Activated CD4-positive, alpha-beta T cell treated with anti-CD3 and anti-CD28 coated beads for 48 hours (primary cell): ENCODE data around the gene HMGB2.

ENCODE experiments used
- DNase-seq: peaks from one replicate; pipeline ENCODE4 v3.0.0-alpha.2; 2020

HMGB2 gene

DNA sequence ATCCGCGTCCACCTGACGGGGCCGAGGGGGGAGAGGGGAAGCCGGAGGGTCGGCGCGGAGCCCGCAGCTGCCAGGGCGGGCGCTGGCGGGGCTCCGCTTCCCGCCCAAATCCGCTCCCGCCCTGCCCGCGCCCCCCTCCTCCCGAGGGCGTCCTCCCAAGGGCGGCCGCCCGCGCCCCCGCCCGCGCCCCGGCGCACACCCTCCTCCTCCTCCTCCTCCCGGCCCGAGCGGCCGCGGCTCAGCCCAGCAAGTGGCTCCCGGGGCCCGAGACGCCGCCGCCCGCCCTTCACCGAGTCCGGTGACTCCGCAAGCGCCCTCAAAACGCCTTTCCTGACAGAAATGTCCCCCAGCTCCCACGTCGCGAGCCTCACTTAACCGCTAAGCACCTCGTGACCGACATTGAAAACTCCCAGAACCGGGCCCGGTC lies 487 bp downstream of the HMGB2 start:
- peak; percentile 51 for DNase-seq

DNA sequence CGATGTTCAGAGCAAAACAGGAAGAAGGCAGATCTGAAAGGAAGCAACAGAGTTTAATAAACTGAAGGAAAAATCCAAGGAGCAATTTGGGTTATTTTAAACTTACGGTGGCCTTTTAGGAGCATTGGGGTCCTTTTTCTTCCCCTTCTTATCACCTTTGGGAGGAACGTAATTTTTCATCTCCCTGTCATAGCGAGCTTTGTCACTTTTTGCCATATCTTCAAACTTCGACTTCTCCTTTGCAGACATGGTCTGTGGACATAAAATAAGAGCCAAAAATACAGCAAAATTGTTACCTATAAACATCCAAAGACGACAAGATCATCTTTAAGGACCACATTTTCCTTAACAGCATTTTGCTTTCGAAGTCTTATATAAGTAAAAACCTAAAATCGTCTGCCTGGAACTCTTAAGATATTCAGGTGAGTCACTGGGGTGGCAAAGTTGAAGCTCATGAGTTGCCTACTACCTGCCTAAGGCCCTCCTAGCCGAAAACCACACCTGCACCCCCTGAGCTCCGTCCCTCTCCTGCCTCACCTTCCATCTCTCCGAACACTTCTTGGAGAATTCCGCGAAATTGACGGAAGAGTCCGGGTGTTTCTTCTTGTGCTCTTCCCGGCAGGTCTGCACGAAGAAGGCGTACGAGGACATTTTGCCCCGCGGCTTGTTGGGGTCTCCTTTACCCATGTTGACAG lies 1.0 kb downstream of the HMGB2 start:
- peak; percentile 27 for DNase-seq

DNA sequence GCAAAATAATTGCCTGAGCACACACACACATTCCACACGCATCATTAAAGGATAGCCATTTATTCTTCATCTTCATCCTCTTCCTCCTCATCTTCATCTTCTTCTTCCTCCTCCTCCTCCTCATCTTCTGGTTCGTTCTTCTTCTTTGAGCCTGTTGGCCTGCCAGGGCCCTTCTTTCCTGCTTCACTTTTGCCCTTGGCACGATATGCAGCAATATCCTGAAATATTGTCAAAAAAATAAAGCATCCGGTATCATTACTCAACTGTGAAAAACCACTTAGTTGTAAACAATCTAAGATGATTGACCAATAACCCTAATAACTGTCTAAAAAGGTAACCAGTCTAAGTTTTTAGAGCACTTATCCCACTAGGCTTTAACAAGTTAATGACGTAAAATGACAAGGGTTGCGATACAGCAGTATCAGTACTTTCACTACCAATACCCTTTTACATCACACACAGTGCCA lies 2.1 kb downstream of the HMGB2 start:
- no peak for DNase-seq

DNA sequence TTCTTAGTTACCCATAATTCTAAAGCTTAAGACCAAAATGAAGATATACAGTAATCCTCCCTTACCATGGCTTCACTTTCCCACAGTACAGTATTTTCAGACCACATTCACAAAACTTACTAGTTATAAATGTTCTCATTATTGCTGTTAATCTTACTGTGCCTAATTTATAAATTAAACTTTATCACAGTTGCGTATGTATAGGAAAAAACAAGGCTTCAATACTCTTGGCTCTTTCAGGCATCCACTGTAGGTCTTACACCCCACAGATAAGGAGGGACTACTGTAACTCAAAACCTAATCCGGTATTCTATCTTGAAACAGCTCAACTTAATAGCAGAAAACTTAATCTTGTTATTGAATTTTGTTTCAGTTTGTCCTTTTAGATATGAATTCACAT lies 3.6 kb downstream of the HMGB2 start:
- DNase-seq, result no peak

DNA sequence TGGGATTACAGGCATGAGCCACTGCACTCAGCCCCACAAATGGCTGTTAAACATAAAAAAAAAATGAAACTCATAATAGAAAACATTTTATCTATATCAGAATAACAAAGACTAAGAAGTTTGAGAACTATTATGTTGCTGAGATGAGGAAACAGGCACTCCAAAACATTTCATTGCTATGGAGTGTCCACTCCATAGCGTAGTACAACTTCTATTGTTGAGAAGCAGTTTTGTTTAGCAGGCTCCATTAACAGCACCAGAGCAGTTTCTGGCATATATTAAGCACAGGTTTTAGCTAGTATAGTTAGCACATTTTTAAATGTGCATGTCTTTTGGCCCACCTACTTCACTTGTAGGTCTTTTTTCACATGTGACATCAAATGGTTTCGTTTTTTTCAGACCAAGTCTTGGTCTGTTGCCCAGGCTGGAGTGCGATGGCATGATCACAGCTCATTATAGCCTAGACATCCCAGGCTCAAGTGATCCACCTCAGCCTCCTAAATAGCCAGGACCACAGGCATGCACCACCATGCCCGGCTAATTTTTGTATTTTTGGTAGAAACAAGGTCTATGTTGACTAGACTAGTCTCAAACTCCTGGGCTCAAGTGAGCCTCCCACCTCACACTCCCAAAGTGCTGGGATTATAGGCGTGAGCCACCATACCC lies 5.8 kb downstream of the HMGB2 start:
- DNase-seq, result no peak

DNA sequence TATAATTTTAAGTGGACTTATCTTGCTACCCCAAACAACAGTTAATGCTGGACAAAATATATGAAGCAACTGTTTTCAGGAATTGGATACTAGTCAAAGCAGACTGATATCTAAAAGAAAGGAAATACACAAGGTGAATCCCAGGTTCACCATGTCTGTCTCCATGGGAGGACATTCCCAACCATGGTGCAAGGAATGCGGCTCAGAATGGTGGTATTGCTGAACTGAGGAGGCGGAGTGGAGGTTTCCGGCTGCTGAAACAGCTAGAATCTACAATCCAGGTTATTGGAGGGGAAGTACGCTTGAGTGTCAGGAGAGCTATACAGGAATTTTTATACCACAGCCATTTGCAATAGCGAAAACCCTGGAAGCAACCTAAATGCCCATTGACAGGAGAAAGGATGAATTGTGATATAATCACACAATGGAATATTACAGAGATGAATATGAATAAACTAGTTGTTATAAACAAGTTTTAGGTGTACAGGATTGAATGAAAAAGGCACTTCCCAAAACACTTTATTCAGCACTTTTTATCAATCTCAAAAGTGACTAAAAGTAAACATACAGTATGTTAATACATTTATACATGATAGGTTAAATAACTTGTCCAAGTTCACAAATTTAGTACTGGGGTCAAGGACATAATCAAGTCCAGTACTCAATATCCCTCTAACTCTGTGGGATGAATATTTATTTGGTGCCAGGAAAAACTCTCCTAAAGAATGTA lies 9.0 kb downstream of the HMGB2 start:
- no peak for DNase-seq

DNA sequence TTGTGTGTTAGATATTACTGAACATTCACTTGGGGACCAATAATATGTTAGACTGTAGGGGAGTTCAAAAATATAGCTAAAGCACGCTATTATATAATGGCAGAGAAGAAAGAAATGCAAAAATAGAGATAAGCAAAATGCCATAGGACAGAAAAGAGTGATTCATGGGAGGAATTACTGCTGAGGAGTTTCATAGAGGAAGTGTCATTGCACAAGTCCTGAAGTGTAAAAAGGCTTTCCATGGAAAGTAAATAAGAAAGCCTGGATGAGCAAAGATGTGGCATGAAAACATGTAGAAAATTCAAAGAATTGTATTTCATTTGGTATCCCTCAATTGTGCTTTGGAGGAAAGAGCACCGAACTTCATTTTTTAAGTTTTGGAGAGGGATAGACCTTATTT lies 14.5 kb downstream of the HMGB2 start:
- no peak for DNase-seq

DNA sequence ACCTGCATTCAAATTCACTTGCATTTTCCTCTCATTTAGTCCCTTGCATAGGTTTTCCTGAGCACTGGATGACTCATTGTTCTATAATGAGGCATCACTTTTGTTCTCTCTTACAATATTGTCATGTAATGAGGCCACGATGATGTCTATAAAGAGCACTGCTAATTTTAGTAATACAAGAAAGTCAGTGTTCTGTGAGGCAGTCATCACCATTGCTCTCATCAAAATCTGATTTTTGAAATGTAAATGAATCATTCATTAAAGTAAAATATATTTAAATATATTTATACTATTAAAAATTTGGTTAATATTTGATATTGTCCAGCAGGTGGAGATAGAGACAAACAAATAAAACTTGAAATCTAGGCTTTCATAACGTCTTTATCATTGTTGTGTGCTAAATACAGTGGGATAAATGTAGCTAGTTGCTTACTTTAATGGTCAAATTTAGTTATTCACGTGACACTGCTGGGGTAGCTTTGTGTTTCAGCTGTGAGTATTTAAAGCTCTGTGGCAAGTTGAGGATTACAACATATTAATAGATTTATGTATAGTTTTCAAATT lies 15.4 kb downstream of the HMGB2 start:
- DNase-seq, result no peak

DNA sequence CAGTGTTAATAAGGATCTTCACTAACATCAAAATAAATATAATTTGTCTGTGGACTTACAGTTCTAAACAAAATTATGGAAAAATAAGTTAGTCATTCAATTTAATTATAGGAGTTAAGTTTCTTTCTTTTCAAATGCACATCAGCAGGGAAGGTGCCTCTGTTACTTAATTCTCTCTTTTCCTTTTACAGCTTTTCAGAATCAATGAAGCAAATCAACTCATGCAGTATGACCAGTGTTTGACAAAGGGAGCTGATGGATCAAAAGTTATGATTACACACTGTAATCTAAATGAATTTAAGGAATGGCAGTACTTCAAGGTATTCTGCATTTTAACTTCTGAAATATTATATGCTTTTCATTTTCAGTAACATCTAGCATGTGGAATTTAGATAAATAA lies 15.9 kb downstream of the HMGB2 start:
- DNase-seq, result no peak

DNA sequence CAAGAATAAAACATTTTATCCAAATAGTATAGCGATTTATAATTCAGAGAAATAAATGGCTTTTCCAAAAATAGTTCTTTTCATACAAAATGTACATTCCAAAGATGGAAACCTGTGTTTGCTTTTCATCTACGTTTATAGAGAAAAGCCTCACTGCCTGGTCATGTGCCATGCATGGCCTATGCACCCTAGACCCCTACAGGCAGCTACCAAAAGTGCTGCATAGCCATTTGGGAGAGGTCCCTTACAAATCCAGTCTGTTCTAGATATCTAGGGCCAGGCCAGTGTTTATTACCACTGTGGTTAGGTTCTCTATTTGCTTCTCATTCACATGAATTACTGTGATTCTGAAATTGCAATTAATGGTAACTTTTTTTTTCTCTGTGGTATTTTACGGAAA lies 17.2 kb downstream of the HMGB2 start:
- DNase-seq, result peak; percentile 20

DNA sequence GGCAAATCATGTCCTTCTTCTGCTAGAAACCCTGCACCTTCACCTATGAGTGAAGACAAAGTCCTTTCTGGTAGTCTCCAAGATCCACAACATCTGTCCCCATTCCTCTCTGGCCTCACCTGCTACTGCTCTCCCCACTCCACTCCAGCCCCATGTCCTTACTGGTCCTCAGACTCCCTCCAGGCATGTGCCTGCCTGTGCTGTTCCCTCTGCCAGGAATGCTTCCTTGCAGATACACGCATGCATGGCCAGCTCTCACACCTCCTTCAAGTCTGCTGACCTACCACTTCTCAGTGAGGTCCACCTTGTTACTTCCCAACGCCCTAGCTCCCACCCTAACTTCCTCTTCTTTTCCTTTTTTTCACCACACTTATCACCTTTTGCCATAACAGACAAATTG lies 18.1 kb downstream of the HMGB2 start:
- no peak for DNase-seq

DNA sequence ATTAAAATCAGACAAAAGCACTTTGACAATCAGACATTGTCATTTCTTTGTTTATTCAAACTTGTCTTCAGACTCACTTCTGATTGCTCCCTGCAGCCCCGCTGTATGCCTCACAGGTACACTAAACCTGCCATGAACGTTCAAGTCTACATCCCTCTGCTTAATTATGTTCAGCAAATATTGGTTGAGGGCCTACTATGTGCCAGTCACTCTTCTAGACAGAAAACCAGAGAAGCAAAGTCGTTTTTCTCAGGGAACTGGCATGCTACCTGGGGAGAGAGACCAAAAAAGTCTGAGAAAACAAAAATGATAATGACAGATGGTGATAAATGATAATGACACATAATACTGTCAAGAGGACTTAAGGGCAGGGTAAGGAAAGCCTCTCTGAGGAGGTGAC lies 19.4 kb downstream of the HMGB2 start:
- DNase-seq, result no peak

DNA sequence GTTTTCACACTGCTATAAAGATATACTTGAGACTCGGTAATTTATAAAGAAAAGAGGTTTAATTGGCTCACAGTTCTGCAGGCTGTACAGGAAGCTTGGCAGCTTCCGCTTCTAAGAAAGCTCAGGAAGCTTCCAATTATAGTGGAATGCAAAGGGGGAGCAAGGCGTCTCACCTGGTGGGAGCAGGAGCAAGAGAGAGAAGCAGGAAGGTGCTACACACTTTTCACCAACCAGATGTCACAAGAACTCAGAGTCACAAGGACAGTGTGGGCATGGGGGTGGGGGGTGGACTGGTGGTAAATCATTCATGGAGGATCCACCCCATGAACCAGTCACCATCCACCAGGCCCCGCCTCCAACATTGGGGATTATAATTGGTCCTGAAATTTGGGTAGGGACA lies 22.8 kb downstream of the HMGB2 start:
- DNase-seq, result no peak

DNA sequence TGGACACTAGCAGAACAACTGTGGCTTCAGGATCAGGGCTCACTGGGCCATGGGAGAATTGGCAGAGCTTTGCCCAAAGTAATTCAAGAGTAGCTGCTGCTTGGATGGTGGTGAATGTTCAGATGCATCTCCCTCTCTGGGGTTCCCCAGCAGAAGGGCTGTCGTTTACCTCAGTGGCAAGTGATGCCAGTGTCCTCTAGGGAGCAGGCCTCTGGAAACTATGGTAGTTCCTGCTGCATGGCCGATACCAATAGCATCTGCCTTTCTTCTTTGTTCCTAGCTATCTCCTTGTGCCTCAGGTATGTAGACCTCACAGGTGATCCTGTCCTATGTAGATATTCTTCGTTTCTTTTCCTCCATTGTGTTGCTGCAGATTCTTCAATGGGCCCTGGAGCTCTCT lies 26.4 kb downstream of the HMGB2 start:
- no peak for DNase-seq

DNA sequence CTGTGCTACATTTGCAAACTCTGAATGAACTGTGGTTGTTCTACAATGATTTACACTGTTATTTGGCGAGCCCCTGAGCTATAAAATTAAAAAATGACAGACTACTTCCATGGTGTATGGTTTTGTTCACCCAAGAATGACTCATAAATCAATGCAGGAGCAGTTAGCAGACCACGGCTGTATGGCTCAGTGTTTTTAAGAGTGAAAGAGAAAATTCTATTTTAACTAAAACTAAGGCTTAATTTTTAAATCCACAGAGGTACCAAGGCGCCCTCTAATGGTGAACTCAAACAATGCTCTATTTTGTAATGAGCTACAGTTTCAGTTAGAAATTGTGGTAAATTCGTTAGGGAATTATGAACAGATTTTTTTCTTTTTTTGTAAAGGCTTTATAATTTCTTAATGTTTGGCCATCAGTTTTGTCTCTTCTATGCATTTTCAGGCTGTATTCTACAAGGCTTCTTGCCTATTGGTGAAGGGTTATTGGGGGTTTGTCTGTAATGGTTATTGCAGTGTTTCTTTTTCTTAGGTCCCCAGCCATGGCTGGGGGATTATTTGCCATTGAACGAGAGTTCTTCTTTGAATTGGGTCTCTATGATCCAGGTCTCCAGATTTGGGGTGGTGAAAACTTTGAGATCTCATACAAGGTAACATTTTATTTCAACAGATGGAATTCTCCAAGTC lies 32.5 kb downstream of the HMGB2 start:
- peak; percentile 16 for DNase-seq

DNA sequence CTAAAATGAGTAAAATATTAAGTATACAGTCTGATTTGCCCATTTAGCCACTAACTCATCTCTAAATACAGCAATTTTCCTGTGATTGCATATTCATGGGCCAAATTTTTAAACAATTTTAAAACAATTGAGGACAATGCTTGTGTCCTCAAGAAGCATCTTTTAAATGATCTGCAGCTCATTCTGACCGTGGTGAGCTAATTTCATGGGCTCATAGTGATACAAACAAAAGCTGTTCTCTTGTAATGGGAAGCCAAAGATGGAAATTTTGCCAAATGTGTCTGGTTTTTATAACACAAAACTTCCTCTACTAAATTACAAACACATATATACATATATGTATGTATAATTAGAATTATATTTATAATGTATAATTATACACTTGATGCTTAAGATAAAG lies 39.7 kb downstream of the HMGB2 start:
- DNase-seq, result no peak

DNA sequence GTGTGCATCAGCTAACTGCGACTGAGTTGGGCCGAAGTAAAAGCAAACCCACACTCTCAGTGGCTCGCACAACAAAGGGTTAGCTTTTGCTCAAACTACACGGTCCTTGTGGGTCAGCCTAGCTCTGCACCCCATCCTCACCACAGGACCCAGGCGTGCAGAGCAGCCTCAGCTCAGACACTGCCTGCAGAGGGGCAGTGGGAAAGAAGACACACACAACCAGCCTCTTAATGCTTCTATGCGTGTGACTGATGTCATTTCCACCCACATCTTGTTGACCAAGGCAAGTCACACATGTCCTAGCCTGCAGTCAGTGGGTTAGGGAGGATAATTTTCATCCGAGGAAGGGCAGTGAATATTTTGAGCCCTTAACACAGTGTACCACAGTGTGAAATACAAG lies 40.5 kb downstream of the HMGB2 start:
- DNase-seq, result no peak

DNA sequence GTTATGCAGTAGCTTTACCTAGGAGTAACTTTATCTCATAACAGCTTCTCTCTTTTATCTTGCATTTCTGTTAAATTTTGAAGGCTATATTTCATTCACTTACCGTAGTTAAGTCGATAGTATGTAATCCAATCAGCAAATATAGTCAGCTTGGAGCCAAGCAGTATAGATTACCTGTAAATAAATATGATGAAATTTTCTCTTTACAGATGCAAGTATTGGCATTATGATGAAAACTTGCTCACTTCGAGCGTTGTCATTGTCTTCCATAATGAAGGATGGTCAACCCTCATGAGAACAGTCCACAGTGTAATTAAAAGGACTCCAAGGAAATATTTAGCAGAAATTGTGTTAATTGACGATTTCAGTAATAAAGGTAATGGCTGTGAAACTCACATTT lies 42.3 kb downstream of the HMGB2 start:
- DNase-seq, result no peak

DNA sequence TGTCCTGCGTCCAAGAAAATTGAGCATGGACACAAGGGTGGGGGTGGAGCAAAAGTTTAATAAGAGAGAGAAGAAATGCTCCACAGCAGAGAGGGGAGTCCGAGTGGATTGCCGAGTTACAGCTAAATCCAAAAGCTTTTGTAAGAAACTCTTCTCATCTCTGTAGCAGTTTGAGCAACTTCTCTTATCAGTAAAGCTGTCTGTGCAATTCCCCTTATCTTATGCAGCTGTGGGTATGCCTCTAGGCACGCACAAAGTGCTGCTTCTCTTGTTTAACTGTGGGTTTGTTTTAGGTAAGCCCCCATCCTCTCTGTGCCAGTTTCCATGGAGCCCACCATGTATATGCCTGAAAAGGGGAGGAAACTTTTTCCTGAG lies 44.8 kb downstream of the HMGB2 start:
- DNase-seq, result no peak

DNA sequence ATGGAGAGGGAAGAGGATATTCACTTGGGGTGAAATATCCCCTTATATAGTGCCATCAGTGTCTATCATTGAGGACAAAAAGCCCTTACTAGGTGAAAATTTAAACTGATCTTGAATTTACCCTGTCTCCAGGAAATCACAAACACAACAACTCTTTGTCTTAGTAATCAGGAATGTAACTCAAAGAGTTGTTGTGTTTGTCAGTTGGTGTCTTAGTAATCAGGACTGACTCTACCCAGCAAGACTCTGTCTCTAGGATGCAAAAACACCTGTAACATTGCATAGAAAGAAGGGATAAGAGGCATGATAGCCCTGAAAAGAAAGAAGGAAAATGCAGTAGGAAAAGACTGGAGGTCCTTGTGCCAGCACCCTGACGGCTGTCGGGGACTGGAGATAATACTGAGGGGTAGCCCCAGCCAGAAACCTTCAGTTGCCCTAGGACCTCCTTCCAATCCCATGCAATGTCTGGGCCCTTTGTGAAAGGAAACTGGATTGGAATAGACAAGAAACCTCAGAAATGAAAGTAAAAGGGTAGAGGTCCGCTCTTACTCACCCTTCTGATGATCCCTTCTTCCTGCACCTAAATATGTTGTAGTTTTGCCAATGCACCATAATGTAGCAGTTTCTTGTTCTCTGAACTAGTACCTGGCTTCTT lies 45.3 kb downstream of the HMGB2 start:
- no peak for DNase-seq

DNA sequence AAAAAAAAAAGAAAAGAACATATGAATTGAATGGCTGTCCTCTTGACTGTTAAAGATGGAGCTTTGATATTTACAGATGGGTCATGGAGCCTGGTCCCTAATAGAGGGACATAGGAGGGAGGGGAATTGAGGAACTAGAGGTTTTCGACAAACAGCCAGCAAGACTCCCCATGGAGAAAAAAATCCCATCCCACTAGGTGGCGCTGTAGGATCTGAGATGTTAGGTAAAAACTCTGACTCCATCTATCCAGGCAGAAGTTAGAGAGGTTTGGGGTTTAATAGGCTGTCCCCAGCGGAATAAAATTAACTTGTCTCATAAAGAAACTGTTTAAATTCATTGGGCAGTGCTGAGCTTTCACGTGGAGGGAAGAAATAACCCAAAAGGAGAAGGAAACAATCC lies 45.9 kb downstream of the HMGB2 start:
- peak; percentile 86 for DNase-seq

DNA sequence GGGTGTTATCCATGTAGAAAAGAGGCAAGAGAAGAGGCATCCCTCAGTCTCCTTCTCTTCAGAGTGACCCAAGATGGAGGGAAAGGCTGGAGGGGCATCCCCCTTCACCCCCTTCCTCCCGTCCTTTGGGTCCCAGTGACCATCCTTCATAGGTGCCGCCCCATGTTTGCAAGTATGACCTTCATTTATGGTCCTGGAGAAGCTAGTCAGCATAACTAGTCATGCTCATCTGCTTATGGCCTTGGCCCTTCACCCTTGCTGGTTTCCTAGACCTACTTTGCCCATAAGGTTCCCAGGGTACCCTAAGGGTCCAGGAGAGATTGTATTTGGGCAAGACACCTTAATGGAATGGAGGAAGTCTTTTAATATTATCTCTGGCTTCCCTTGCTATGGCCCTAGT lies 46.7 kb downstream of the HMGB2 start:
- DNase-seq, result no peak

DNA sequence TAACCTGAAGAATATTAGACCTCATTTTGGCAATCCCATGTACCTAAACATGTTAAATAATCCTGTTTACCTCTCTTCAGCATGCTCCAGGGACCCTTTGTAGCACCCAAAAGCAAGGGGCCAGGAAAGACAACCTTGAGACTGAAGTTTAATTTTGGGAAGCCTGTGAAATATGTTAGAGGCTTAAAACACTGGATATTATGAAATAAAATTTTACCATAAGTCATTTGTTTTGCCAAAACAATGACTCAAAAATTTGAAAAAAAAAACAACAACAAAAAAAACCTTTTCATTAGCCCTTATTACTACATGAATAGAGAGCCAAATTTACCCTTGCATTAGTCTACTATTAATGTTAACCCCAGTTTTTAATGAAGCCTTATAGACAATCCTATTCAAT lies 49.7 kb downstream of the HMGB2 start:
- DNase-seq, result no peak
